HG02852 (cell line): ENCODE data around the gene PLD4.
"Not testable (repeated sequence)": the region's sequence is repeated elsewhere in the genome, so short reads cannot be mapped to it uniquely, and the experiment has no call there.

Source experiments
- ATAC-seq: cut with Tn5 transposase; IDR thresholded peaks from one replicate; pipeline ENCODE4 v1.9.1; 2021; ENCODE audit warnings: mild to moderate bottlenecking, moderate library complexity; ENCODE audit not compliant: unreplicated experiment

The PLD4 gene

DNA sequence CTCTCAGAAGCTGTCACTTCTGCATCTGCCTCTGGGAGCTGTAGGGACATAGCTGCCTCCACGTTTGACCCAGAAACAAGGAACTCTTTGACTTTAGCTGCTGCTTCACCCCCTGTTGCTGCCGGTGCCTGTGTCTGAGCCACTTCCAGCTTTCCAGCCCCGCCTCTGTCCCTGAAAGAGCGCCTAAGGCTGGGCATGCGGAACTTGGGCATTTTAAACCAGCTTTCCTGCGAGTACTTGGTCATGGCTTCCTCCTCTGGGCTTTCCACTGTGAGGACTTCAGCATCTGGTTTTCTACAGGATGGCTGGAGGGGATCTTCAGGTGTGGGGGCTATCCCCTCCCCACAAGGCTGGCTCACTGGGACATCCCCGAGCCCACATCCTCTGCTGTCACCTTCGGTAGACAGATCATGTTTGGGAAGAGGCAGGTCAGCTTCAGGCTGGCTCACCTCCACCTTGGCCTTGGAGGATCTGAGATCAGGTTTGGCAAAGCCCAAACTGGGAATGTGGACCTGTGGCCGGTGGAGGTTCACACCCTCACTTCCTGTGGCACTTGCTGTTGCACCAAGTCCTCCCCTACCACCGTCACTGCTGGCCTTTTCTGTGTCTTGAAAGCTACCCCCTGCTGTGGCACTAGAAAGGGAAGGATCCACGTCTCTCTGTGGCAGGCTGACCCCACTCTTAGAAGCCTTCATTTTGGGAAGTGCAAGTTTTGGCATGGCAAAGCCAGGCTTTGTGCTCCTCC lies 15.2 kb downstream of the PLD4 start:
- ATAC-seq = no peak

DNA sequence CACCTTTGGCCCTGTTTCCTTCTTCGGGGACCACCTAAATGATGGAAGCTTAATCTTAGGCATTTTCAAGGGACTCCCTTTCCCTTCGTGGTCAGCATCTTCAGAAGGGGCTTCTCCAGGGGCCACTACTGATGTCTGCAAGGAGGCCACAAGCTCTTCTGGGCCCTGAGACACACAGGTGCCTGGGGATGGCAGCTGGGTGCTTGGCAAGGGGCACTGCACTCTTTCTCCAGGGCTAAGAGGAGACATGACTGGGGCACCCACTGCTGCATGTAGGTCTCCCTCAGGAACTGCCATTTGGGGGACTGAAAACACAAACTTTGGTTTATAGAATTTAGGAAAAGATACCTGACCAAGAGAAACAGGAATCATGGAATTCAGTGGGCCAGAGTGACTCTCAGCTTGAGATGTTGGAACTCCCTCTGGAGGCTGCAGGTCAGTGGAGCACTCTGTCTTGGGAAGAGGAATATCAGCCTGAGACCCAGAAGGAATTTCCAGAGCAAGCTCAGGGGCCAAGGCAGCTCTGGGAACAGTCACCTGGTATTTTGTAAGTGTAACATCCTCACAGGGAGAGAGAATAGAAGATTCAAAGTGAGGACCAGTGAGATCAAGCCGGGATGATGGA lies 16.0 kb downstream of the PLD4 start:
- ATAC-seq = no peak

DNA sequence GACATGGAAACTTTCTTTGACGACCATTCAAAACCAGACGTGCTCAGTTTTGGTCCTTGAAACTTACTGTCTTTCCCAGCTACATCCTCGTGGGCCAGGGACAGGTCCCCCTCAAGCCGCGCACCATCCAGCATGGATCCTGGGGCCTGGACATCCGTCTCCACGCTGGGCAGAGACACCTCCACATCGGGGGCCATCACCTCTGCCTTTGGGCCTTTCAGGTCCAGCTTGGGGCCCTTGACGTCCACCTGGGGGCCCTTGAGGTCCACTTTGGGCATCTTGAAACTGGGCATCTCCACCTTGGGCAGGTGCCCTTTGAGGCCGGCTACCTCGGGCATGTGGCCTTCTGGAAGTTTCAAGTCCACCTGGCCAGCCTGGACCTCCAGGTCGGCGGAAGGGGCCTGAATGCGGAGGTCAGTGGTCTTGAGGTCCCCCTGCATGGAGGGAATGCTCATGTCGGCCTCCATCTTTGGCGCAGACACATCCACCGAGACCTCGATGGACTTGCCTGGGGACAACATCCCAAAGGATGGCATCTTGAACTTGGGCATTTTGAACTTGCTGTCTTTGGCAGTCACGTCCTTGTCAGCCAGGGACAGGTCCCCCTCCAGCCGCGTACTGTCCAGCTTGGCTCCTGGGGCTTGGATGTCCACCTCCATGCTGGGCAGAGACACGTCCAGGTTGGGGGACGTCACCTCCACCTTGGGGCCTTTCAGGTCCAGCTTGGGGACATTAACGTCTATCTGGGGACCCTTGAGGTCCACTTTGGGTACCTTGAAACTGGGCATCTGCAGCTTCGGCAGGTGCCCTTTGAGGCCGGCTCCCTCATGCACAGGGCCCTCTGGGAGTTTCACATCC lies 17.1 kb downstream of the PLD4 start:
- ATAC-seq = no peak

DNA sequence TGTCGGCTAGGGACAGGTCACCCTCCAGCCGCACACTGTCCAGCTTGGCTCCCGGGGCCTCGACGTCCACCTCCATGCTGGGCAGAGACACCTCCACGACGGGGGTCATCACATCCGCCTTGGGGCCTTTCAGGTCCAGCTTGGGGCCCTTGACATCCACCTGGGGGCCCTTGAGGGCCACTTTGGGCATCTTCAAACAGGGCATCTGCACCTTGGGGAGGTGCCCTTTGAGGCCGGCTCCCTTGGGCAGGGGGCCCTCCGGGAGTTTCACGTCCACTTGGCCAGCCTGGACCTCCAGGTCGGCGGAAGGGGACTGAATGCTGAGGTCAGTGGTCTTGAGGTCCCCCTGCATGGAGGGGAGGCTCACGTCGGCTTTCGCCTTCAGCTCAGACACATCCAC lies 17.9 kb downstream of the PLD4 start:
- no peak for ATAC-seq

DNA sequence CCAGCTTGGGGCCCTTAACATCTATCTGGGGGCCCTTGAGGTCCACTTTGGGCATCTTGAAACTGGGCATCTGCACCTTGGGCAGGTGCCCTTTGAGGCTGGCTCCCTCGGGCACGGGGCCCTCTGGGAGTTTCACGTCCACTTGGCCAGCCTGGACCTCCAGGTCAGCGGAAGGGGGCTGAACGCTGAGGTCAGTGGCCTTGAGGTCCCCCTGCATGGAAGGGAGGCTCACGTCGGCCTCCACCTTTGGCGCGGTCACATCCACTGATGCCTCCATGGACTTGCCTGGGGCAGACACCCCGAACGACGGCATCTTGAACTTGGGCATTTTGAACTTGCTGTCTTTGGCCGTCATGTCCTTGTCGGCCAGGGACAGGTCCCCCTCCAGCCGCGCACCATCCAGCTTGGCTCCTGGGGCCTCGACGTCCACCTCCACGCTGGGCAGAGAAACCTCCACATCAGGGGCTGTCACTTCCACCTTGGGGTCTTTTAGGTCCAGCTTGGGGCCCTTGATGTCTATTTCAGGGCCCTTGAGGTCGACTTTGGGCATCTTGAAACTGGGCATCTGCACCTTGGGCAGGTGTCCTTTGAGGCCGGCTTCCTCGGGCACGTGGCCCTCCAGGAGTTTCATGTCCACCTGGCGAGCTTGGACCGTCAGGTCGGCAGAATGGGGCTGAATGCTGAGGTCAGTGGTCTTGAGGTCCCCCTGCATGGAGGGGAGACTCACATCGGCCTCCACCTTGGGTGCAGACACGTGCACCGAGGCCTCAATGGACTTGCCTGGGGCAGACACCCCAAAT lies 18.7 kb downstream of the PLD4 start:
- not testable (repeated sequence) for ATAC-seq

DNA sequence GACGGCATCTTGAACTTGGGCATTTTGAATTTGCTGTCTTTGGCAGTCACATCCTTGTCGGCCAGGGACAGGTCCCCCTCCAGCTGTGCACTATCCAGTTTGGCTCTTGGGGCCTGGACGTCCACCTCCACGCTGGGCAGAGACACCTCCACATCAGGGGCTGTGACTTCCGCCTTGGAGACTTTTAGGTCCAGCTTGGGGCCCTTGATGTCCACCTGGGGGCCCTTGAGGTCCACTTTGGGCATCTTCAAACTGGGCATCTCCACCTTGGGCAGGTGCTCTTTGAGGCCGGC lies 19.3 kb downstream of the PLD4 start:
- ATAC-seq = not testable (repeated sequence)

DNA sequence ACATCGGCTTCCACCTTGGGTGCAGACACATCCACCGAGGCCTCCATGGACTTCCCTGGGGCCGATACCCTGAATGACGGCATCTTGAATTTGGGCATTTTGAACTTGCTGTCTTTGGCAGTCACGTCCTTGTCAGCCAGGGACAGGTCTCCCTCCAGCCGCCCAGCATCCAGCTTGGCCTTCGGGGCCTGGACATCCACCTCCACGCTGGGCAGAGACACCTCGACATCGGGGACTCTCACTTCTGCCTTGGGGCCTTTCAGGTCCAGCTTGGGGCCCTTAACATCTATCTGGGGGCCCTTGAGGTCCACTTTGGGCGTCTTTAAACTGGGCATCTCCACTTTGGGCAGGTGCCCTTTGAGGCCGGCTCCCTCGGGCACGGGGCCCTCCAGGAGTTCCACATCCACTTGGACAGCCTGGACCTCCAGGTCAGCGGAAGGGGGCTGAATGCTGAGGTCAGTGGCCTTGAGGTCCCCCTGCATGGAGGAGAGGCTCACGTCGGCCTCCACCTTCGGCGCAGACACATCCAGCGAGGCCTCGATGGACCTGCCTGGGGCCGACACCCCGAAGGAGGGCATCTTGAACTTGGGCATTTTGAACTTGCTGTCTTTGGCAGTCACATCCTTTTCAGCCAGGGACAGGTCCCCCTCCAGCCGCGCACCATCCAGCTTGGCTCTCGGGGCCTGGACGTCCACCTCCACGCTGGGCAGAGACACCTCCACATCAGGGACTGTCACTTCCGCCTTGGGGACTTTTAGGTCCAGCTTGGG lies 19.9 kb downstream of the PLD4 start:
- not testable (repeated sequence) for ATAC-seq

GRCh38 chr14:104945266-104945665 lies 20.6 kb downstream of the PLD4 start:
- ATAC-seq = not testable (repeated sequence)

DNA sequence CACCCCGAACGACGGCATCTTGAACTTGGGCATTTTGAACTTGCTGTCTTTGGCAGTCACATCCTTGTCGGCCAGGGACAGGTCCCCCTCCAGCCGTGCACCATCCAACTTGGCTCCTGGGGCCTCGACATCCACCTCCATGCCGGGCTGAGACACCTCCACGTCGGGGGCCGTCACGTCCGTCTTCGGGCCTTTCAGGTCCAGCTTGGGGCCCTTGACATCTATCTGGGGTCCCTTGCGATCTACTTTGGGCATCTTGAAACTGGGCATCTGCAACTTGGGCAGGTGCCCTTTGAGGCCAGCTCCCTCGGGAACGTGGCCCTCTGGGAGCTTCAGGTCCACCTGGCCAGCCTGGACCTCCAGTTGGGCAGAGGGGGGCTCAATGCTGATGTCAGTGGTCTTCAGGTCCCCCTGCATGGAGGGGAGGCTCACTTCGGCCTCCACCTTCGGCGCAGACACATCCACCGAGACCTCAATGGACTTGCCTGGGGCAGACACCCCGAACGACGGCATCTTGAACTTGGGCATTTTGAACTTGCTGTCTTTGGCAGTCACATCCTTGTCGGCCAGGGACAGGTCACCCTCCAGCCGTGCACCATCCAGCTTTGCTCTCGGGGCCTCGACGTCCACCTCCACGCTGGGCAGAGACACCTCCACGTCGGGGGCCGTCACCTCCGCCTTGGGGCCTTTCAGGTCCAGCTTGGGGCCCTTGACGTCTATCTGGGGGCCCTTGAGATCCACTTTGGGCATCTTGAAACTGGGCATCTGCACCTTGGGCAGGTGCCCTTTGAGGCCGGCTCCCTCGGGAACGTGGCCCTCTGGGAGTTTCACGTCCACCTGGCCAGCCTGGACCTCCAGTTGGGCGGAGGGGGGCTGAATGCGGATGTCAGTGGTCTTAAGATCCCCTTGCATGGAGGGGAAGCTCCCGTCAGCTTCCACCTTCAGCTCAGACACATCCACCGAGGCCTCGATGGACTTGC lies 21.6 kb downstream of the PLD4 start:
- ATAC-seq = not testable (repeated sequence)

GRCh38 chr14:104947201-104947600 lies 22.5 kb downstream of the PLD4 start:
- not testable (repeated sequence) for ATAC-seq

DNA sequence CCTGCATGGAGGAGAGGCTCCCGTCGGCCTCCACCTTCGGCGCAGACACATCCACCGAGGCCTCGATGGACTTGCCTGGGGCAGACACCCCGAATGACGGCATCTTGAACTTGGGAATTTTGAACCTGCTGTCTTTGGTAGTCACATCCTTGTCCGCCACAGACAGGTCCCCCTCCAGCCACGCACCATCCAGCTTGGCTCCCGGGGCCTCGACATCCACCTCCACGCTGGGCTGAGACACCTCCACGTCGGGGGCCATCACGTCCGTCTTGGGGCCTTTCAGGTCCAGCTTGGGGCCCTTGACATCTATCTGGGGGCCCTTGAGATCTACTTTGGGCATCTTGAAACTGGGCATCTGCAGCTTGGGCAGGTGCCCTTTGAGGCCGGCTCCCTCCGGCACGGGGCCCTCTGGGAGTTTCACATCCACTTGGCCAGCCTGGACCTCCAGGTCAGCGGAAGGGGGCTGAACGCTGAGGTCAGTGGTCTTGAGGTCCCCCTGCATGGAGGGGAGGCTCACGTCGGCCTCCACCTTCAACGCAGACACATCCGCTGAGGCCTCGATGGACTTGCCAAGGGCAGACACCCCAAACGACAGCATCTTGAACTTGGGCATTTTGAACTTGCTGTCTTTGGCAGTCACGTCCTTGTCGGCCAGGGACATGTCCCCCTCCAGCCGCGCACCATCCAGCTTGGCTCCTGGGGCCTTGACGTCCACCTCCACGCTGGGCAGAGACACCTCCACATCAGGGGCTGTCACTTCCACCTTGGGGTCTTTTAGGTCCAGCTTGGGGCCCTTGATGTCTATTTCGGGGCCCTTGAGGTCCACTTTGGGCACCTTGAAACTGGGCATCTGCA lies 23.4 kb downstream of the PLD4 start:
- ATAC-seq = not testable (repeated sequence)

DNA sequence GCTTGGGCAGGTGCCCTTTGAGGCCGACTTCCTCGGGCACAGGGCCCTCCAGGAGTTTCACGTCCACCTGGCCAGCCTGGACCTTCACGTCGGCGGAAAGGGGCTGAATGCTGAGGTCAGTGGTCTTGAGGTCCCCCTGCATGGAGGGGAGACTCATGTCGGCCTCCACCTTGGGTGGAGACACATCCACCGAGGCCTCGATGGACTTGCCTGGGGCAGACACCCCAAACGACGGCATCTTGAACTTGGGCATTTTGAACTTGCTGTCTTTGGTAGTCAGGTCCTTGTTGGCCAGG lies 24.0 kb downstream of the PLD4 start:
- ATAC-seq = no peak

DNA sequence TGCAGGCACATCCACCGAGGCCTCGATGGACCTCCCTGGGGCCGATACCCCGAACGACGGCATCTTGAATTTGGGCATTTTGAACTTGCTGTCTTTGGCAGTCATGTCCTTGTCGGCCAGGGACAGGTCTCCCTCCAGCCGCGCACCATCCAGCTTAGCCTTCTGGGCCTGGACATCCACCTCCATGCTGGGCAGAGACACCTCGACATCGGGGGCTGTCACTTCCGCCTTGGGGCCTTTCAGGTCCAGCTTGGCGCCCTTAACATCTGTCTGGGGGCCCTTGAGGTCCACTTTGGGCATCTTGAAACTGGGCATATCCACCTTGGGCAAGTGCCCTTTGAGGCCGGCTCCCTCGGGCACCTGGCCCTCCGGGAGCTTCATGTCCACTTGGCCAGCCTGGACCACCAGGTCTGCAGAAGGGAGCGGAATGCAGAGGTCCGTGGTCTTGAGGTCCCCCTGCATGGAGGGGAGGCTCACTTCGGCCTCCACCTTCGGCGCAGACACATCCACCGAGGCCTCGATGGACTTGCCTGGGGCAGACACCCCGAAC lies 24.8 kb downstream of the PLD4 start:
- ATAC-seq = not testable (repeated sequence)

GRCh38 chr14:104950021-104950420 lies 25.3 kb downstream of the PLD4 start:
- ATAC-seq = no peak

DNA sequence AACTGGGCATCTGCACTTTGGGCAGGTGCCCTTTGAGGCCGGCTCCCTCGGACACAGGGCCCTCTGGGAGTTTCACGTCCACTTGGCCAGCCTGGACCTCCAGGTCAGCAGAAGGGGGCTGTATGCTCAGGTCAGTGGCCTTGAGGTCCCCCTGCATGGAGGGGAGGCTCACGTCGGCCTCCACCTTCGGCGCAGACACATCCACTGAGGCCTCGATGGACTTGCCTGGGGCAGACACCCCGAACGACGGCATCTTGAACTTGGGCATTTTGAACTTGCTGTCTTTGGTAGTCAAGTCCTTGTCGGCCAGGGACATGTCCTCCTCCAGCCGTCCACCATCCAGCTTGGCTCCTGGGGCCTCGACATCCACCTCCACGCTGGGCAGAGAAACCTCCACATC lies 26.0 kb downstream of the PLD4 start:
- not testable (repeated sequence) for ATAC-seq

DNA sequence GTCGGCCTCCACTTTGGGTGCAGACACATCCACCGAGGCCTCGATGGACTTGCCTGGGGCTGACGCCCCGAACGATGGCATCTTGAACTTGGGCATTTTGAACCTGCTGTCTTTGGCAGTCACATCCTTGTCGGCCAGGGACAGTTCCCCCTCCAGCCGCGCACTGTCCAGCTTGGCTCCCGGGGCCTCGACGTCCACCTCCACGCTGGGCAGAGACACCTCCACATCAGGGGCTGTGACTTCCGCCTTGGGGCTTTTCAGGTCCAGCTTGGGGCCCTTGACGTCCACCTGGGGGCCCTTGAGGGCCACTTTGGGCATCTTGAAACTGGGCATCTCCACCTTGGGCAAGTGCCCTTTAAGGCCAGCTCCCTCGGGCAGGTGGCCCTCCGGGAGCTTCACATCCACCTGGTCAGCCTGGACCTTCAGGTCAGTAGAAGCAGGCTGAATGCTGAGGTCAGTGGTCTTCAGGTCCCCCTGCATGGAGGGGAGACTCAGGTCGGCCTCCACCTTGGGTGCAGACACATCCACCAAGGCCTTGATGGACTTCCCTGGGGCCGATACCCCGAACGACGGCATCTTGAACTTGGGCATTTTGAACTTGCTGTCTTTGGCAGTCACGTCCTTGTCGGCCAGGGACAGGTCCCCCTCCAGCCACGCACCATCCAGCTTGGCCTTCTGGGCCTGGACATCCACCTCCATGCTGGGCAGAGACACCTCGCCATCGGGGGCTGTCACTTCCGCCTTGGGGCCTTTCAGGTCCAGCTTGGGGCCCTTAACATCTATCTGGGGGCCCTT lies 27.4 kb downstream of the PLD4 start:
- ATAC-seq = not testable (repeated sequence)

GRCh38 chr14:104953097-104953496 lies 28.4 kb downstream of the PLD4 start:
- ATAC-seq = no peak
